ENCODE data around the gene B3GAT3.

- TF ChIP-seq POLR2A (IDR thresholded peaks at IDR 0.05), result no peak
- TF ChIP-seq CTCF (IDR thresholded peaks at IDR 0.05), result no peak
Observed at GRCh38 chr11:62622476-62623089, 797 bp upstream of the B3GAT3 start.
